ENCODE measurements around the gene MCF2L. TPM values are rescaled to one million over a fixed set of nuclear protein-coding genes. Genes with fewer than 3 reads are reported as not detected.

Gene MCF2L
- total RNA-seq, 1 donor from 2014 or later = 83.0 TPM

DNA sequence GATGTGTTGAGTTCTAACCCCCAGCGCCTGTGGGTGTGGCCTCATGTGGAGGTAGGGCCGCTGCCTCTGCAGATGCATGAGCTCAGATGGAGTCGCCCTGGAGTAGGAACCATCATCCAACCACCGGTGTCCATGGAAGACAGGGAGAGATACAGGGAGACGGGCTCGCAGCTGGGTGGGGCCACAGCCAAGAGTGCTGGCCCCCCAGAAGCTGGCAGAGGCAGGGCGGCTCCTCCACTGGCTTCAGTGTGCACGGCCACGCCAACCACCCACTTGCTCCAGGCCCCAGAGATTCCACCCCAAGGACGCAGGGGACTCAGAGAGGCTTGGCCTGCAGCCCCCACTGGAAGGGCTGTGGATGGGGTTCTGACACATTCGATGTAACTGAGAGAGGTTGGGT is 5.4 kb upstream of the MCF2L start:
- Mint-ChIP-seq H3K9me3 (ENCODE audit: unreplicated experiment) (peaks cover 5% of the 10 kb centered on the region), H3K4me1 (ENCODE audit: low read depth, unreplicated experiment) (peaks cover 5% of the 10 kb centered on the region)

GRCh38 chr13:112964971-112965492 is 4.0 kb upstream of the MCF2L start:
- H3K27ac Mint-ChIP-seq (ENCODE audit: unreplicated experiment) = no peak overlapping the region
- peaks cover 9% of the 10 kb centered on the region for H3K27me3 Mint-ChIP-seq (ENCODE audit: unreplicated experiment)
- no peak for DNase-seq
- peaks cover 8% of the 10 kb centered on the region for H3K4me1 Mint-ChIP-seq (ENCODE audit: low read depth, unreplicated experiment)
- H3K4me3 Mint-ChIP-seq (ENCODE audit: unreplicated experiment) = no peak overlapping the region
- H3K36me3 Mint-ChIP-seq (ENCODE audit: unreplicated experiment) = peaks cover 6% of the 10 kb centered on the region
- peaks cover 7% of the 10 kb centered on the region for H3K9me3 Mint-ChIP-seq (ENCODE audit: unreplicated experiment)
- no peak for TF ChIP-seq CTCF (IDR thresholded peaks at IDR 0.05; ENCODE audit: partially characterized antibody, unreplicated experiment)

More for the DNA sequence above, 5.4 kb upstream of the MCF2L start:
- no peak overlapping the region for H3K4me3 Mint-ChIP-seq (ENCODE audit: unreplicated experiment)
- DNase-seq = peak; percentile 9
- H3K36me3 Mint-ChIP-seq (ENCODE audit: unreplicated experiment) = no peaks in the 10 kb centered on the region
- H3K27me3 Mint-ChIP-seq (ENCODE audit: unreplicated experiment) = peaks cover 3% of the 10 kb centered on the region
- TF ChIP-seq CTCF (IDR thresholded peaks at IDR 0.05; ENCODE audit: partially characterized antibody, unreplicated experiment) = no peak
- H3K27ac Mint-ChIP-seq (ENCODE audit: unreplicated experiment) = no peak overlapping the region

DNA sequence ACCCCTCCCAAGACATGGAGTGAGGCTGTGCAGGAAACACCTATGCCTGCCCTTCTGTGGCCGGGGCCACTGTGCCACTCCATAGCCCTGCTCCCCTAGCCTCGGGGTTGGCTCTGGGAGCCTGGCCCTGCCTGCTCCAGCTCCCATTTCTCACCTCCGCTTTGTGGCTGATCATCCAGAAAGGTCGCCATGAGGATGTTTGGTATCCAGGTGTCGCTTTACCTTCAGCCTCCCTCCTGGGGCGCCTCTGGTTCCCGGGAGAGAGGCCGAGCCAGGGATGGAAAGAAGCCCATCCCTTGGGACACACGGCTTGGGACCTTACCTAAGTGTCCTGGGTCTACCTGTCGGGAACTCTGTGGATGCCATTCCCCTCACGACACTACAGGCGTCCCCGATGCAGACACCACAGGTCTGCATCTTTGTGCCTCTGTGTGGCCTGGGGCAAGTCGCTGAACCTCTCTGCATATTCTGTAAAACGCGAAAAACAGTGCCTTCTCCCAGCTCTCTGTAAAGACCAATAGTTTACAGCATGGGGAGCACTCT is 3.4 kb upstream of the MCF2L start:
- no peak for TF ChIP-seq CTCF (IDR thresholded peaks at IDR 0.05; ENCODE audit: partially characterized antibody, unreplicated experiment)
- H3K4me3 Mint-ChIP-seq (ENCODE audit: unreplicated experiment) = no peak overlapping the region
- H3K36me3 Mint-ChIP-seq (ENCODE audit: unreplicated experiment) = peaks cover 10% of the 10 kb centered on the region
- H3K27me3 Mint-ChIP-seq (ENCODE audit: unreplicated experiment) = peaks cover 9% of the 10 kb centered on the region
- no peak for DNase-seq
- H3K4me1 Mint-ChIP-seq (ENCODE audit: low read depth, unreplicated experiment) = peaks cover 14% of the 10 kb centered on the region
- H3K27ac Mint-ChIP-seq (ENCODE audit: unreplicated experiment) = no peak overlapping the region
- peaks cover 6% of the 10 kb centered on the region for H3K9me3 Mint-ChIP-seq (ENCODE audit: unreplicated experiment)

- Mint-ChIP-seq H3K4me1 (ENCODE audit: low read depth, unreplicated experiment) (peaks cover 15% of the 10 kb centered on the region), H3K36me3 (ENCODE audit: unreplicated experiment) (peaks cover 15% of the 10 kb centered on the region), H3K27ac (ENCODE audit: unreplicated experiment) (no peak overlapping the region), H3K27me3 (ENCODE audit: unreplicated experiment) (peaks cover 9% of the 10 kb centered on the region), H3K9me3 (ENCODE audit: unreplicated experiment) (peaks cover 8% of the 10 kb centered on the region), H3K4me3 (ENCODE audit: unreplicated experiment) (no peak overlapping the region)
- TF ChIP-seq CTCF (IDR thresholded peaks at IDR 0.05; ENCODE audit: partially characterized antibody, unreplicated experiment) = no peak
- no peak for DNase-seq
Measured at GRCh38 chr13:112966776-112967175, 2.2 kb upstream of the MCF2L start.

DNA sequence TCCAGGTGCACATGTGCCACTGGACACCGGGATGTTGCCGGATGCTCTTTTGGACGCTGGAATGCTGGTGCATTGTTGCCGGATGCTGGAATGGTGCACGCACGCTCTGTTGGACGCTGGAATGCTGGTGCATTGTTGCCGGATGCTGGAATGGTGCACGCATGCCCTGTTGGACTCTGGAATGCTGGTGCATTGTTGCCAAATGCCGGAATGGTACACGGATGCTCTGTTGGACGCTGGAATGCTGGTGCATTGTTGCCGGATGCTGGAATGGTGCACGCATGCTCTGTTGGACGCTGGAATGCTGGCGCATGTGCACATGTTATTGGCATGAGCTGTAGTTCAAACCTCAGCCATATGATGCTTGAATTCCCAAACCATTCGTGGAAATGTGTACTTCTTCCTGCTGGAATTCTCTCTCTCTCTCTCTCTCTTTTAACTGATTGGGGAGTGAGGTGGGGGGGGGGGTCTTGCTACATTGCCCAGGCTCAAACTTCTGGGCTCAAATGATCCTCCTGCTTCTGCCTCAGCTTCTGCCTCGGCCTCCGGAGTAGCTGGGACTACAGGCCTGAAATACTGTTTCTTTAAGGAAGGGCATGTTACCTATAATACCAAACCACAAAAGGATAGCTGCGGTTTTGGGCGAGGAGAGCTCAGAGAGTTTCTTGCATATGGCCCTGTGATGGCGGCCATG is 1.2 kb upstream of the MCF2L start:
- H3K4me3 Mint-ChIP-seq (ENCODE audit: unreplicated experiment) = peak overlapping the region; percentile 75
- H3K4me1 Mint-ChIP-seq (ENCODE audit: low read depth, unreplicated experiment) = peaks cover 12% of the 10 kb centered on the region
- peaks cover 6% of the 10 kb centered on the region for H3K9me3 Mint-ChIP-seq (ENCODE audit: unreplicated experiment)
- H3K36me3 Mint-ChIP-seq (ENCODE audit: unreplicated experiment) = peaks cover 15% of the 10 kb centered on the region
- no peak for TF ChIP-seq CTCF (IDR thresholded peaks at IDR 0.05; ENCODE audit: partially characterized antibody, unreplicated experiment)
- H3K27me3 Mint-ChIP-seq (ENCODE audit: unreplicated experiment) = peaks cover 9% of the 10 kb centered on the region
- no peak for DNase-seq
- no peak overlapping the region for H3K27ac Mint-ChIP-seq (ENCODE audit: unreplicated experiment)
